ENCODE results near the gene FANCD2.
"Not testable (repeated sequence)": the region's sequence is repeated elsewhere in the genome, so short reads cannot be mapped to it uniquely, and the experiment has no call there.

Gene FANCD2

DNA sequence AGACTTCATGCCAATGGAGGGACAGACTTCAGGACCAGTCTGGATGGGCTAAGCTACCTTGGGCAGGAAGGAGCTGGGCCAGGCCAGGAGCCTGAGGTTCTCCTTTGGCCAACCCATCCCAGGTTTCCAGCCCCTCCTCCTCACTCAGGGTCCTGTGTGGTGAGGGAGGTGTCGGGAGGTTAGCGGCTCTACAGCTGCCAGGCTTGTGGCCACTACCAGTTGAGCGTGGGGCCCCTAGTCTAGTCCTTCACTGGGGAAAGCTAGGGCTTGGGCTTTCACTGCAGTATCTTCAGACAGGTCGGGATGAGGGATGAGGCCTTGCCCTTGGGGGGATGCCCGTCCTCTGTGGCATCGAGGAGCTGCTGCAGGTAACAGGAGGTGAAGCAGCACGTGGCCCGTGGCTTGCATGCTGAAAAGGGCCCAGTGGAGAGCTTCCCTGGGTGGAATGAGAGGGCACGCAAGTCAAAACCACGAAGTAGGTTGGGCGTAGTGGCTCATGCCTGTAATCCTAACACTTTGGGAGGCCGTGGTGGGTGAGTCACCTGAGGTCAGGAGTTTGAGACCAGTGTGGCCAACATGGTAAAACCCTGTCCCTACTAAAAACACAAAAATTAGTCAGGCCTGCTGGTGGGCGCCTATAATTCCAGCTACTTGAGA is 8.5 kb upstream of the FANCD2 start:
- no peak for DNase-seq

DNA sequence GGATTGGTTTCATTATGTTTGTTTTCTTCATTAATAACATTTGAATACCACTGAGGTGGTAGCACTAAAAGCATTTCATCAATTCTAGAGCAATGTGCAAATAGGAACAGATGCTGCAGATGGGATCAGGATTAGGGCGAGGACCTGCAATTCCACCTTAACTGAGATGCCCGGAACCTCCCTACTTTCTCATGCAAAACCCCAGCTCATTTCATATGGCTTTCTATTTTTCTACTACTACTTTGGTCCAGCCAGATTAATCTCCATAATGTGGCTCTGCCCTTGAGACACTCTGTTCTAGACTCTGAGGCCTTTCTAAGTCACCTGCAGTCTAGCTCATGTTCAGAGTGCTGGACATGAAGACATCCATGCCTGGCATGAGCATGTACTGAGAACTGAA is 7.4 kb upstream of the FANCD2 start:
- not testable (repeated sequence) for DNase-seq

DNA sequence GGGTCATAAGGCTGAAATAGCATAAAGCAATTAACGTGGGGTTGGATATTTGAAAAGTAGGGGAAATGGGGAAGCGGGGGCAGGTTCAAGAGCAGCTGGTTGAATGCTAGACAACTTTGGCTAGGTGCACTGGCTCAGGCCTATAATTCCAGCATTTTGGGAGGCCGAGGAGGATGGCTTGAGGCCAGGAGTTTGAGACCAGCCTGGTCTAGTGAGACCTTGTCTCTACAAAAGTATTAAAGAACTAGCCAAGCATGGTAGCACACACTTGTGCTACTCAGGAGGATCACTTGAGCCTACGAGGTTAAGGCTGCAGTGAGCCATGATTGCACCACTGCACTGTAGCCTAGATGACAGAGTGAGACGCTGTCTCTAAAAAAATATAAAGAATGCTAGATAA is 6.9 kb upstream of the FANCD2 start:
- no peak for DNase-seq

DNA sequence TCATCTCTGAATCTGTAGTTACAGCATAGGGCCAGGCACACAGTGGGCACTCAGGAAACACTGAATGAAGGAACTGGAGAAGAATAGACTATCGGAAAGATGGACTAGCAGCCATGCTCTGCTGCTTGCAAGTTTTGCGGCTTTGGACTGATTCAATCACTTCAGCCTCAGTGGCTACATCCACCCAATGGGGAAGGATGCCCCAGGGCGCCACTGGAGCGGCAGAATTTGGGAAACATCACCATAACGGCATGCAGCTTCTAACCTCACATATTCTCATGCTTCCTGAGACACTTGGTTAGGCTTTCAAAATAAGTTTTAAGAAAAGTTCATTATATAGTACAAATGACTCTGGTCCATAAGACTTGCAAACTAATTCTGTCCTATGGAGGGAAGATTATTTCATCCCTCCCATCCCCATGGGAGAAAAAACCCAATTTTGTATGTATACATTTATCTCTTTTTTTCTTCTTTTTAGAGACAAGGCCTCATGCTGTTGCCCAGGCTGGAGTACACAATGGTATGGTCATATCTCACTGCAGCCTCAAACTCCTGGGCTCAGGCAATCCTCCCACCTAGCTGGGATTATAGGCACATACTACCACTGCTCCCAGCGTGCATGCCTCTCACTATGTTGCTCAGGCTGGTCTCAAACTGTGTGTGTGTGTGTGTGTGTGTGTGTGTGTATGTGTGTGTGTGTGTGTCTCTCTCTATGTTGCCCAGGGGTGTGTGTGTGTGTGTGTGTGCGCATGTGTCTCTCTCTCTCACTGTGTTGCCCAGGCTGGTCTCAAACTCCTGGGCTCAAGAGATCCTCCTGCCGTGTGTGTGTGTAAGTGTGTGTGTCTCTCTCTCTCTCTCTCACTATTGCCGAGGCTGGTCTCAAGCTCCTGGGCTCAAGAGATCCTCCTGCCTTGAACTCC is 4.1 kb upstream of the FANCD2 start:
- no peak for DNase-seq

DNA sequence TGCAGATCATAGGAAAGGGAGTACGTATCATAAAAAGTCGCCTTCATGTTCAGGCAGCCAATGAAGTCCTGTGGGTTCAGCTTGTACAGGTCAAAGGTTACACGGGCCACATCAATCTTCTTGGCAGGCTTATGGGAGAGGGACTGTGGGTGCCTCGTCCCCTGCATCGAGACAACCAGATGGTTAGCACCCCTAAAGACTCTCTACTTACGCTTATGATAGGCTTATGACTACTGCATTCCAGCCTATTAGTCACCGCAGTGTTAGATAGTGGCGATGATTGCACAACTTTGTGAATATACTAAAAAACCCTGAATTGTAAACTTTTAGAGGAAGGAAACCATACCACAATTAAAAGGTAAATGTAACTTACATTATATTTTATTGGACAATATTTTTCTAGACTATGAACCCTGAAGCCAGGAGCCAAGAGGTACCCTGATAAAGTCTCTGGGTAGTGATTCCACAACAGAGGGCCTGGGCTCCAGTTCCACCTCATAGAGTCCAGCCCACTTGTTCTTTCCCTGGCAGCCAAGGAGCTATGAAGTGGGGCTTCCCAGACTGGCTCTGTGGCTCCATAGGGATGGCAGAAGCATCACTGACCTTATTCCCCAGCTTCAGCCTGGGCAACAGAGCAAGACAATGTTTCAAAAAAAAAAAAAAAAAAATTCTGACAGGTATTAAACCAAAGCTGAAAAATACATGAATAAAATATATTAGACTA is 2.5 kb upstream of the FANCD2 start:
- no peak for DNase-seq

DNA sequence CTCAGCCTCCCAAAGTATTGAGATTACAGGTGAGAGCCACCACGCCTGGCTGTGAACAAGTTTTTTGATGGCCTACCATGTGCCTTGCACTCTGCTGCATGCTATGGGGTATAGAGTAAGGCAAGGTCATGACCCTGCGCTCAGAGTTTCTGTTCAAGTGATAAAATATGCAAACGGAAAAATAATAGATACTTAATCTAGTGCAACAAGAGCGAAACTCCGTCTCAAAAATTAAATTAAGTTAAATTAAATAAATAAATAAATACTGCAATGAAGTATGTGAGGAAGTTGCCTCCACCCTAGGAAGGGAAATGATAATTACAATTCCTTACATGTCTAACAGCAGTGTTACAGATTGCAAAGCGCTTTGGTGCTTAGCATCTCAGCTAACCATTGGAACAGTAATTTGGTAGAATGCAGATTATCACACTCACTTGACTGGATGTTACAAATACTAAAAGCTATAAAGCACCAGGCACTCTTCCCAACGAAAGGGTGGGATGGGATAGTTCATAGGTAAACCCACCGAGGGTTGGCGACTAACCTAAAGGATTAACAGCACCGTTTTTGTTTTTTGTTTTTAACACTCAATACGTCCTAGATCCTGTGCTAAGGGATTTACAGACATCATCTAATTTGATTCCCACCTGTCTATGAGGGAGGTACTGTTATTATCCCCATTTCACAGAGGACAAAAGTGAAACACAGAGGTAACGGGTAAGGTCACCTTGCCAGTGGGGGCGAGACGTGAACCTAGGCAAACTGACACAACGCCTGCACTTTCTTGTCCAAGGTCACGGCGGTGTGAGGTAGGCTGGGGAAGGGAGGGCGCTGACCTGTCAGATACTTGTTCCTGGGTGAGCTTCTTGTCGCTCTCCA is 793 bp upstream of the FANCD2 start:
- no peak for DNase-seq

DNA sequence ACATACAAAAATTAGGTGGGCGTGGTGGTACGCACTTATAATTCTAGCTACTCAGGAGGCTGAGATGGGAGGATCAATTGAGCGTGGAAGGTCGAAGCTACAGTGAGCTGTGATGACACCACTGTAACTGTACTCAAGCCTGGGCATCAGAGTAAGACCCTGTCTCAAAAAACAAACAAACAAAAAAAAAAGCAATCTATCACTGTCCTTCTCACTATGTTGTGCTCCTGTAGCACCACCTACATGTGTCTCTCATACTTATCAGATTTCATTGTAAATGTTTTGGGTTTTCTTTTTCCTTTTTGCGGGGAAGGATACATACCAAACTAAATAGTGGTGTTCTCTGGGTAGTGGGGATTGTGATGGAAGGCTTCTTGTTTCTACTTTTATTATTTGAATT is 14.8 kb downstream of the FANCD2 start:
- no peak for DNase-seq

DNA sequence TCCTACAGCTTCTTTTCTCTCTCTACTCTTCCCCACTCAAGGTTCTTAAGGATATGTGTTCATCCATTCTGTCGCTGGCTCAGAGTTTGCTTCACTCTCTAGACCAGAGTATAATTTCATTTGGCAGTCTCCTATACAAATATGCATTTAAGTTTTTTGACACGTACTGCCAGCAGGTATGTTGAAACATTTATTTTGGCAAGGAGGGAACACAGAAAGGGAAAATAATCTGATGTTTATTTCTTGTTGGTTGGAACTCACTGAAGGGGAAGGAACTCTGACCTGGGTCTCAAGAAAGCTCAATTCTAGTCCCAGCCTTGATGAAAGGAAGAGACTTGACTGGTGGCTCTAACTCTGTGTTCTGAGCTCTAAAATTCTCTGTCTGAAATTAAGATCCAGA is 21.6 kb downstream of the FANCD2 start:
- DNase-seq, result no peak

DNA sequence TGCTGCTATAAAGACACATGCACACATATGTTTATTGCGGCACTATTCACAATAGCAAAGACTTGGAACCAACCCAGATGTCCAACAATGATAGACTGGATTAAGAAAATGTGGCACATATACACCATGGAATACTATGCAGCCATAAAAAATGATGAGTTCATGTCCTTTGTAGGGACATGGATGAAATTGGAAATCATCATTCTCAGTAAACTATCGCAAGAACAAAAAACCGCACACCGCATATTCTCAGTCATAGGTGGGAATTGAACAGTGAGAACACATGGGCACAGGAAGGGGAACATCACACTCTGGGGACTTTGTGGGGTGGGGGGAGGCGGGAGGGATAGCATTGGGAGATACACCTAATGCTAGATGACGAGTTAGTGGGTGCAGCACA is 26.8 kb downstream of the FANCD2 start:
- DNase-seq, result not testable (repeated sequence)

DNA sequence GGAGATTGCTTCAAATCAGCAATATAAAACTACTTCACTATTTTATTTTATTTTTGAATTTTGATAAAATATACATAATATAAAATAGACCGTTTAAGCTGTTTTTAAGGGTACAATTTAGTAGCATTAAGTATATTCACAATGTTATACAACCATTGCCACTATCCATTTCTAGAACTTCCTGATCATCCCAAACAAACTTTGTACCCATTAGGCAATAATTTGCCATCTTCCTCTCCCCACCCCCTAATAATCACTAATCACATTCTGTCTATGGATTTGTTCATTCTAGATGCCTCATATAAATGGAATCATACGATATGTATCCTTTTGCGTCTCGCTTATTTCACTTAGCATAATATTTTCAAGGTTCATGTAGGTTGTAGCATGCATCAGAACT is 28.9 kb downstream of the FANCD2 start:
- no peak for DNase-seq

DNA sequence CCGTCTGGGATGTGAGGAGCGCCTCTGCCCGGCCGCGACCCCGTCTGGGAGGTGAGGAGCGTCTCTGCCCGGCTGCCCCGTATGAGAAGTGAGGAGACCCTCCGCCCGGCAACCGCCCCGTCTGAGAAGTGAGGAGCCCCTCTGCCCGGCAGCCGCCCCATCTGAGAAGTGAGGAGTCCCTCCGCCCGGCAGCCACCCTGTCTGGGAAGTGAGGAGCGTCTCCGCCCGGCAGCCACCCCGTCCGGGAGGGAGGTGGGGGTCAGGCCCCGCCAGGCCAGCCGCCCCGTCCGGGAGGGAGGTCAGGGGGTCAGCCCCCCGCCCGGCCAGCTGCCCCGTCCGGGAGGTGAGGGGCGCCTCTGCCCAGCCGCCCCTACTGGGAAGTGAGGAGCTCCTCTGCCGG is 43.8 kb downstream of the FANCD2 start:
- DNase-seq, result not testable (repeated sequence)

DNA sequence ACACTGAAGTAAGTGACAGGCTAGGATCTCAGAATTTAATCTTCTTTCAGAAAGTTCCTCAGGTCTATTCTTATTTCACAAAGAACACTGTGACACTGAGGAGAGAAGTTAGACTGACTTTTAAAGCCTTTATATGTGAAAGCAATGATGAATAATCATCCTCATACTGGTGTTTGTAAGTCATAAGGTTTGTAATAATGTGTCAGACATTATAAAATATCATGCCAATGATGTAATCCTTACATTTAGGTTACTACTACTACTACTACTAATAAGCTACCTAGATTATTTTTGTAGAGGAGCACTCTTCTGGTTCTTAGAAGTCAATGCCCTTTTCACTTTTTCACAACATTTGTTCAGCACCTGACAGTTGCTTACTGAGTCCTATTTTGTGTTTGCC is 48.4 kb downstream of the FANCD2 start:
- DNase-seq, result no peak

DNA sequence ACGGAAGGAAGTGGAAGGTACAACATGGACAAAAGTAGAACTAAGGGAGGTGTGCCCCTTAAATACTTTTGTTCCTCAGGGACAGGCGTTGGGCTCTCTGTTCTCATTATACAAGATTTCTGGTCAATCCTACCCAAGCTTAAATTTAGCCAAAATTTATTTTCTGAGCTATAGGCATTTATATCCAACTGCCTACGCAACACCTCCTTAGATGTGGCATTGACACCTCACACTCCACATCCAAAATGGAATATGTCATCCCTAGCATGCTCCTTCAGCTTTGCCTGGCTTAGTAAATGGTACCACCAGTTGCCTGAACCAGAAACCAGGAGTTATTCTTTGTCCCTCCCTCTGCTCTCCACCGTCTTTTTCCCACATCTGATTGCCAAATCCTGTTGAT is 55.6 kb downstream of the FANCD2 start:
- no peak for DNase-seq

DNA sequence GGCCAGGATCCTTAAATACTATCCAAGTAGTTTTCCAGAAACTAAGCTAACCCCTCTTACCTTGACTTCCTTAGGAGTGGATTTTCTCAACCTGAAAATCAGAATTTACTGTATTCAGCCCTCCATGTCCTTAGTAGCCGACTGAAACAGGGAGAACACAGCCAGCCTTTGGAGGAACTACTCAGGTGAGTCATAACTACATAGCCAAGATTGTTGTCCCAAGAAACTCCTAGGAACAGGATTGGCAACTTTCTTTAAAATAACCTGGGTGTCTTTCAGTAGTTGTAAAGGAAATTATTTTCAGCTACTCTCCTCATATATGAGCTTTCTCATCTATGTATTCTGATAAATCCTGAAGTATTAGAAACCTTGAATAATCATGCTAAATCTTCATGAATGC is 59.5 kb downstream of the FANCD2 start:
- DNase-seq, result no peak

DNA sequence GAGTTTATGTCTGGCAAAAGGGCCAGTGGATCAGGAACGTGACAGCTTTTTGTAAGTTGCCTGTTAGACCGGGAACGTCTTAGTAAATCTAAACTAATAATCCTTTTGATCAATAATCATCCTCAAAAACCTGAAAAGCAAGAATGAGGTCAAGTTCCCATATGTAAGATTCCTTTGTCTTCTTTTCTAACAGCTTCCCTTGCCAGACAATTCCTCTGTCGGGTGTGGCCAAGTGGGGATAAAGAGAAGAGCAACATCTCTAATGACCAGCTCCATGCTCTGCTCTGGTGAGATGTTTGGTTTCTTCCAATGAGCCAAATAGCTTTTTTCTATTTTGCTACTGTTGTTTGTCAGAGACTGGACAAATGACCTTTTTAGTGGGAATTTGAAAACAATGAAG is 62.0 kb downstream of the FANCD2 start:
- no peak for DNase-seq

DNA sequence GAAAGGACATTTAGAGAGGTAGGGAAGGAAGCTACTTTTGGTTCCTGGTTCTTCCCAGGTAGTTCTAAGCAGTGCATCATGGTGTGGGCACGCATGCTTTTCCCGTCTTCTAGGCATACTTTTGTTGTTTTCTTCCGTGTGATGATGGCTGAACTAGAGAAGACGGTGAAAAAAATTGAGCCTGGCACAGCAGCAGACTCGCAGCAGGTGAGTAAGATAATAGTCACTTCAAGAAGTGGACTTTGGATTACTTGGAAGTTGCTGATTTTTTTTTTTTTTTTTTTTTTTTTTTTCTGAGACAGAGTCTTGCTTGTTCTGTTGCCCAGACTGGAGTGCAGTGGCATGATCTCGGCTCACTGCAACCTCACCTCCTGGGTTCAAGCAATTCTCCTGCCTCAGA is 63.9 kb downstream of the FANCD2 start:
- no peak for DNase-seq

DNA sequence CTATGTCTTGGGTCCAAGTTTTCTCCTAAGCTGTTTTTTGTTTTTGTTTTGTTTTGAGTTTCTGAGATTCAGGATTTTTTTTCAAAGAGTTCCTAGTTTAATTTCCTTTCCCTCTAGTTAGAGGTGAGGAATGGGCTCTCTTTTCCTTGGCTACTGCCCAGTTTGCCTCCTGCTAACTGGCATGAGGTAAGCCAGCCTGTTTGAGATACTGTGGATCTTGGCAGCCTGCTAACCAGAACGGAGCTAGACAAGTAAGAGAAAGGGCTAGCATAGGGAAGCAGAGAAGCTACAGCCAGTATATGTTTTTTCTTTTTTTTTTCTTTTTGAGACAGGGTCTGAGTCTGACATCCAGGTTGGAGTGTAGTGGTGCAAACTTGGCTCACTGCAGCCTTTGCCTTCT is 64.5 kb downstream of the FANCD2 start:
- not testable (repeated sequence) for DNase-seq

DNA sequence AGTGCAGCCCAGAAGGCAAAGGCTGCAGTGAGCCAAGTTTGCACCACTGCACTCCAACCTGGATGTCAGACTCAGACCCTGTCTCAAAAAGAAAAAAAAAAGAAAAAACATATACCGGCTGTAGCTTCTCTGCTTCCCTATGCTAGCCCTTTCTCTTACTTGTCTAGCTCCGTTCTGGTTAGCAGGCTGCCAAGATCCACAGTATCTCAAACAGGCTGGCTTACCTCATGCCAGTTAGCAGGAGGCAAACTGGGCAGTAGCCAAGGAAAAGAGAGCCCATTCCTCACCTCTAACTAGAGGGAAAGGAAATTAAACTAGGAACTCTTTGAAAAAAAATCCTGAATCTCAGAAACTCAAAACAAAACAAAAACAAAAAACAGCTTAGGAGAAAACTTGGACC is 65.2 kb downstream of the FANCD2 start:
- not testable (repeated sequence) for DNase-seq

DNA sequence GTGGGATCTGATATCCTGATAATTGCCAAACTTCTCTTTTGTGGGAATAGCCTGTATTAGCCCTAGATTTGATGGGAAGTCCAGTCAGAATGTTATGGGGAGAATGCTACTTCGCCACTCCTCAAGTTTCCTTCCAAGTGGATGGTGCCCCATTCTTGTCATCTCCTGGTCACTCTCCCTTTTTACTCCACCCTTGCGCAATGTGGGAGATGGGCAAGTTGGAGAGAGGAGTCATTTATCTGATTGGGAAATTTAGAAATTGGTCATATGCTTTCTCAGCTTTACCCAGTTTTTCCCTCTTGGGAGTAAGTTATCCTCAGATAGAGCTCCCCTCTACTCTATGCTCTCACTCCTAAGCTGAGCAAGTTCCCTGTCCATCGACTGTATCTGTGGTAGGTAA is 67.4 kb downstream of the FANCD2 start:
- DNase-seq, result no peak

DNA sequence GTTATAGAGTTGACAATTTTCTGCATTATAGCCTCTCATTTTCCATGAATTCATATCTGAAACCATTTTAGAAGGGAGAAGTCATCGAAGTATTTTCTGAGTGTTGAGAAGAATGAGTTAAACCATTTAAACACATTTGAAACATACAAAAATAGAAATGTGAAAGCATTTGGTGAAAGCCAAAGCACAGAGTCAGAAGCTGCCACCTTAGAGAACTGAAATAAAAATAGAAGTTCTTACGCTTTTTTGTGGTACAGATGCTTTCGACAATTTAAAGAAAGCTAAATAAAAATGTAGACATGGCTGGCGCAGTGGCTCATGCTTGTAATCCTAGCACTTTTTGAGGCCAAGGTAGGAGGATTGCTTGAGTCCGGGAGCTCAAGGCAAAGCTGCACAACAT is 72.8 kb downstream of the FANCD2 start:
- DNase-seq, result no peak

DNA sequence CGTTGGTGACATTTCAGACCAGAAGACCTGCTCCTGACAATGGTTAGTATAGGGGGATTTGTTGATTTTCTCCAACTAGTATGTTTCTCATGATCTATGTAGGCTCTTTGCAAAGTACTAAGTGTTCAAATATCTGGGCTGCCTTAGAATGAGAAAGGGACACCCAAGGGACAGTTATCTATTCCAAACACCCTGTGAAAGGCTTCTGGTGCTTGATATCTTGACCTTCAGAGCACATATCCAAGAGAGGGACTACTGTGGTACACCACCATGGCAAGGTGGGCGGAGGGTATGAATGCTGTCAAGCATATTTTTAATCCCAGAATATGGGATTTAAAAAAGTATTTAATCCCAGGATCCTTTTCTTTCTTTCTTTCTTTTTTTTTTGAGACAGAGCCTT is 80.7 kb downstream of the FANCD2 start:
- DNase-seq, result no peak

DNA sequence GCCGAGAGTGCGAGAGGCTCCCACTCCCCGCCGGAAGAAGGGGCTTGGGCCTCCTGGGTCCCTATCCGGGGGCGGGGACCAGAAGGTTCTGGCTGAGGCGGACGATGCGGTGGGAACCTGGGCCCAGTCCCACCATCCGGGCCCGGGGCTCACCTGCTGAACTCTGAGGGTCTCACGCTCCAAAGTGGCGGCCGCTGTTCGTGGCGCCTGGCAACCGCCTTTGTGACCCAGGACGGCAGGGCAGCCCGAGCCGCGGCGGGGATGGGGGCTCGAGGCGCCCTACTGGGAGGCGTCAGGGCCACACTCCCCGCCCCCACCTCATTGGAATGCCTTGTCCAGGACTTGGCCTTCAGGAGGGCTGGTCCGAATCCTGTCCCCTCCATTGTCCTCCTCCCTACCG is 81.9 kb downstream of the FANCD2 start, which contains the start of gene FANCD2OS:
Gene FANCD2OS (minus strand): TSS at position 165 of the 400 bp plus-strand sequence. CDS start 3,481 bp downstream, outside the sequence.
- no peak for DNase-seq
